PFSK-1 (cell line): ENCODE measurements around the gene MYO16.

ENCODE experiments used
- TAF1 ChIP-seq: IDR thresholded peaks from 2 replicates; pipeline ENCODE4 v1.6.1; 2012; ENCODE audit warnings: low read length, control low read depth, borderline replicate concordance; ENCODE audit not compliant: insufficient read depth
- TF ChIP-seq, protein P1 (sequence below), 2 experiments: IDR thresholded peaks; 2 replicates each; pipeline versions ENCODE4 v1.6.1 to v1.8.0; 2011 to 2012; ENCODE audit warnings: low read depth in 2 of 2, low read length in 2 of 2, control low read depth in 1 of 2, inconsistent platforms in 1 of 2, mild to moderate bottlenecking in 1 of 2, moderate library complexity in 1 of 2; ENCODE audit not compliant: insufficient read depth in 1 of 2

DNA sequence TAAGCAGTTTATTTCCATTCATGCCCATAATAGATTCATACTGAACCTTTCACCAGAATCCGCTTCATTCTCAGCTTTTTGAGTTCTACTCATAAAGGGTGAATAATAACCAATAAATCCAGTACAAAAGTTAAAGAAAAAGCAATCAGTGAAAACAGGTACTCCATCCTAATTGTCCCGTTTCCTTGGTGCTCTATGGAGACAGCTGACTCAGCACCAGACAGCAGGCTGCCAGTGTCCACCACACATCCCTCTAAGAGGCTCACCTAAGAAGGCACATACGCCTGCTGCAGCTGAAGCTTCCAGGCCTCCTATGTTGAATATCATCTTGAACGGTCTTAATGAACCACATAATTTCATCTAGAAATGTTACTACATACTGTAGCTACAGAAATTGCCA lies 27.3 kb downstream of the MYO16 start:
- TF ChIP-seq, protein P1, sequence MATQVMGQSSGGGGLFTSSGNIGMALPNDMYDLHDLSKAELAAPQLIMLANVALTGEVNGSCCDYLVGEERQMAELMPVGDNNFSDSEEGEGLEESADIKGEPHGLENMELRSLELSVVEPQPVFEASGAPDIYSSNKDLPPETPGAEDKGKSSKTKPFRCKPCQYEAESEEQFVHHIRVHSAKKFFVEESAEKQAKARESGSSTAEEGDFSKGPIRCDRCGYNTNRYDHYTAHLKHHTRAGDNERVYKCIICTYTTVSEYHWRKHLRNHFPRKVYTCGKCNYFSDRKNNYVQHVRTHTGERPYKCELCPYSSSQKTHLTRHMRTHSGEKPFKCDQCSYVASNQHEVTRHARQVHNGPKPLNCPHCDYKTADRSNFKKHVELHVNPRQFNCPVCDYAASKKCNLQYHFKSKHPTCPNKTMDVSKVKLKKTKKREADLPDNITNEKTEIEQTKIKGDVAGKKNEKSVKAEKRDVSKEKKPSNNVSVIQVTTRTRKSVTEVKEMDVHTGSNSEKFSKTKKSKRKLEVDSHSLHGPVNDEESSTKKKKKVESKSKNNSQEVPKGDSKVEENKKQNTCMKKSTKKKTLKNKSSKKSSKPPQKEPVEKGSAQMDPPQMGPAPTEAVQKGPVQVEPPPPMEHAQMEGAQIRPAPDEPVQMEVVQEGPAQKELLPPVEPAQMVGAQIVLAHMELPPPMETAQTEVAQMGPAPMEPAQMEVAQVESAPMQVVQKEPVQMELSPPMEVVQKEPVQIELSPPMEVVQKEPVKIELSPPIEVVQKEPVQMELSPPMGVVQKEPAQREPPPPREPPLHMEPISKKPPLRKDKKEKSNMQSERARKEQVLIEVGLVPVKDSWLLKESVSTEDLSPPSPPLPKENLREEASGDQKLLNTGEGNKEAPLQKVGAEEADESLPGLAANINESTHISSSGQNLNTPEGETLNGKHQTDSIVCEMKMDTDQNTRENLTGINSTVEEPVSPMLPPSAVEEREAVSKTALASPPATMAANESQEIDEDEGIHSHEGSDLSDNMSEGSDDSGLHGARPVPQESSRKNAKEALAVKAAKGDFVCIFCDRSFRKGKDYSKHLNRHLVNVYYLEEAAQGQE (IDR thresholded peaks at IDR 0.05; ENCODE audit: insufficient read depth in 1 of 2, low read depth in 2 of 2, low read length in 2 of 2), result no peak
- TF ChIP-seq TAF1, result no peak
